NB4 (cell line): Measurements from ENCODE around the gene BORCS8.

Experiments
- DNase-seq: peaks from one replicate; pipeline ENCODE4 v3.0.0; 2010; ENCODE audit warnings: low read depth
- H3K4me3 ChIP-seq: one replicate; pipeline ENCODE4 v1.5.1; 2011; ENCODE audit warnings: mild to moderate bottlenecking, low read depth, low read length, moderate library complexity
- MYC ChIP-seq: IDR thresholded peaks from 2 replicates; pipeline ENCODE4 v1.6.1; 2011; ENCODE audit warnings: low read depth, low read length
- POLR2A ChIP-seq: IDR thresholded peaks from 2 replicates; pipeline ENCODE4 v1.6.1; 2011; ENCODE audit warnings: mild to moderate bottlenecking; ENCODE audit not compliant: insufficient read length; ENCODE audit errors: extremely low read depth
- TF ChIP-seq, protein P1 (sequence below): IDR thresholded peaks from one replicate; pipeline ENCODE4 v1.5.1; 2012; ENCODE audit warnings: low read depth, low read length
- TF ChIP-seq, protein P2 (sequence below): IDR thresholded peaks from 2 replicates; pipeline ENCODE4 v1.6.1; 2011; ENCODE audit warnings: low read depth, low read length

BORCS8 gene

DNA sequence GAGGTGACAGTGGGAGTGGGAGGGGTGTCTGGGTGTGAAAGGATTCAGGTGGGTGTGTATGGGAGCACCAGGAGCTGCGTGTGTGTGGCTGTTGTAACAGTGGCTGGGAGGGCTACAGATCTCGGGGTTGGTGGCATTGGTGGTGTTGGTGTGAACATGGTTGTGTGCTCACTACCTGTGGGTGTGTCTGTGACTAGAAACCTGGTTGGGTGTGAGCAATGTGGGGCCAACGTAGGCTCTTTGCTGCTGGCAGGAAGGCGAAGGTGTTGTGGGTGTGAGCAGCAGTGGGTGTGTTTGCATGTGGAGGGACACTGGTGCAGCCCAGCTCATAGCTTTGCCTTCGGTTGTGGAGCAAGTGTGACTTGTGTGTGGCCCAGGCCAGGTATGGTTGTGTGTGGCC, 15.0 kb upstream of the BORCS8 start:
- no peak for DNase-seq
- H3K4me3 ChIP-seq, result no peak overlapping the region
- TF ChIP-seq, protein P1, sequence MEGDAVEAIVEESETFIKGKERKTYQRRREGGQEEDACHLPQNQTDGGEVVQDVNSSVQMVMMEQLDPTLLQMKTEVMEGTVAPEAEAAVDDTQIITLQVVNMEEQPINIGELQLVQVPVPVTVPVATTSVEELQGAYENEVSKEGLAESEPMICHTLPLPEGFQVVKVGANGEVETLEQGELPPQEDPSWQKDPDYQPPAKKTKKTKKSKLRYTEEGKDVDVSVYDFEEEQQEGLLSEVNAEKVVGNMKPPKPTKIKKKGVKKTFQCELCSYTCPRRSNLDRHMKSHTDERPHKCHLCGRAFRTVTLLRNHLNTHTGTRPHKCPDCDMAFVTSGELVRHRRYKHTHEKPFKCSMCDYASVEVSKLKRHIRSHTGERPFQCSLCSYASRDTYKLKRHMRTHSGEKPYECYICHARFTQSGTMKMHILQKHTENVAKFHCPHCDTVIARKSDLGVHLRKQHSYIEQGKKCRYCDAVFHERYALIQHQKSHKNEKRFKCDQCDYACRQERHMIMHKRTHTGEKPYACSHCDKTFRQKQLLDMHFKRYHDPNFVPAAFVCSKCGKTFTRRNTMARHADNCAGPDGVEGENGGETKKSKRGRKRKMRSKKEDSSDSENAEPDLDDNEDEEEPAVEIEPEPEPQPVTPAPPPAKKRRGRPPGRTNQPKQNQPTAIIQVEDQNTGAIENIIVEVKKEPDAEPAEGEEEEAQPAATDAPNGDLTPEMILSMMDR, result no peak
- no peak for TF ChIP-seq MYC
- TF ChIP-seq, protein P2, sequence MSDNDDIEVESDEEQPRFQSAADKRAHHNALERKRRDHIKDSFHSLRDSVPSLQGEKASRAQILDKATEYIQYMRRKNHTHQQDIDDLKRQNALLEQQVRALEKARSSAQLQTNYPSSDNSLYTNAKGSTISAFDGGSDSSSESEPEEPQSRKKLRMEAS, result no peak
- no peak for TF ChIP-seq POLR2A

DNA sequence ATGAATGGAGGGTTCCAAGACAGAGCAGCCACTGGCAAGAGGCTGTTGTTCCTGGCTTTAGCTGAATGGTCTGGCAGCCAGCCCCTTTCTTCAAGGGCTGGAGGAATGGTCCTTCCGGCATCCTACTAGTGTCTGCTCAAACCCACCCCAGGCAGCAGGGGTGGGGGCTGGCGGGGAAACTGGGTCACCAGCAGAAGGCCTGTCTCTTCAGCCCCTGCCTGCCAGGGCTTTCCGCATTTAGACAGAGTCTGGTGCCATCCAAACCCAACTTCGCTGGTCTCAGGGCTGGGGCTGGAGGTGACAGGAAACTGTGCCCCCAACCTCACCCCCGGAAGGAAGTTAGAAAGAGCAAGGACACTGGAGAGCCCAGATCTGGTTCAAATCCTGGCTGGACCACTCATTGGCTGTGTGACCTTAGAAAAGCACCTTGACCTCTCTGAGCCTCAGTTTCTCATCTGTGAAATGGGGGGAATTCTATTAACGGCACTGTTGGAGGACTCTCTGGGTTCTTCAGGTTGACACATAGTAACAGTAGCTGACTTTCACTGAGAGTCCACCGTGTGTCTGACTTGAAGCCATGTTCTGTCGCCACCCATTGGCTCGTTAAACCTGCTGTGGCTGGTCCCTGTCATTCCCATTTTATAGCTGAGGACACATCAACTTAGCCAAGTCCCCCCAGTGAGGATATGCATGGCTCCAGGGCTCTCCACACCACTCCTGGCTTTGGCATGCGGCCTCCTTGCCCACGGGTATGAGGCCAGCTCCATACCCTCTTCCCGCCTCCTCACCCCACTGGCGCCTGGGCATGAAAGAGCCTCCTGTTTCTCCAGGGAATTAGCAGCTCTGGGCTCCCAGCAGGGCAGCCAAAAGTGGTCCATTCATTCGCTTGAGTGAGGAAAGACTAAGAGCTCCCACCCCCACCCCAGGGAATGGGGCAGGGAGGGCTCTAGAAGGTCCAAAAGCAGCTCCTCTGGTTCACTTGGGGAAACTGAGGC, 13.8 kb upstream of the BORCS8 start:
- H3K4me3 ChIP-seq, result no peak overlapping the region
- DNase-seq, result no peak
- TF ChIP-seq, protein P2, result no peak
- no peak for TF ChIP-seq MYC
- TF ChIP-seq, protein P1, result no peak
- TF ChIP-seq POLR2A, result no peak

DNA sequence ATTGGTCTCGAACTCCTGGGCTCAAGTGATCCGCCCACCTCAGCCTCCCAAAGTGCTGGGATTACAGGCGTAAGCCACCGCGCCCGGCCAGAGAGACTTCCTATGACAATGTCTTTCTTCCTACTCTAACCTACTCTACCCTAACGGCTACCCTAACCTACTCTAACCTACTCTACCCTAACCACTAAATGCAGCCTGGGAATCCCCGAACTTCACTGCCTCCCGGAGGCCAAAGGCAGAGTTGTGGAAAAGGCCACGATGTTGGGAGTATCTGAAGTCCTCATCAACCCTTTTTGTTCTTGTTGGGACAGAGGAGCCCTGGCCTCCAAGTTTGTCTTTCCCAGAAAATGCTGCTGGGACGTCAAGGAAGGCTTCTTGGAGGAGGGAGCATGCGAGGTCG, 12.2 kb upstream of the BORCS8 start:
- no peak overlapping the region for H3K4me3 ChIP-seq
- peak; percentile 26 for DNase-seq
- TF ChIP-seq, protein P1, result peak; percentile 9
- TF ChIP-seq MYC (no peak), POLR2A (no peak)

DNA sequence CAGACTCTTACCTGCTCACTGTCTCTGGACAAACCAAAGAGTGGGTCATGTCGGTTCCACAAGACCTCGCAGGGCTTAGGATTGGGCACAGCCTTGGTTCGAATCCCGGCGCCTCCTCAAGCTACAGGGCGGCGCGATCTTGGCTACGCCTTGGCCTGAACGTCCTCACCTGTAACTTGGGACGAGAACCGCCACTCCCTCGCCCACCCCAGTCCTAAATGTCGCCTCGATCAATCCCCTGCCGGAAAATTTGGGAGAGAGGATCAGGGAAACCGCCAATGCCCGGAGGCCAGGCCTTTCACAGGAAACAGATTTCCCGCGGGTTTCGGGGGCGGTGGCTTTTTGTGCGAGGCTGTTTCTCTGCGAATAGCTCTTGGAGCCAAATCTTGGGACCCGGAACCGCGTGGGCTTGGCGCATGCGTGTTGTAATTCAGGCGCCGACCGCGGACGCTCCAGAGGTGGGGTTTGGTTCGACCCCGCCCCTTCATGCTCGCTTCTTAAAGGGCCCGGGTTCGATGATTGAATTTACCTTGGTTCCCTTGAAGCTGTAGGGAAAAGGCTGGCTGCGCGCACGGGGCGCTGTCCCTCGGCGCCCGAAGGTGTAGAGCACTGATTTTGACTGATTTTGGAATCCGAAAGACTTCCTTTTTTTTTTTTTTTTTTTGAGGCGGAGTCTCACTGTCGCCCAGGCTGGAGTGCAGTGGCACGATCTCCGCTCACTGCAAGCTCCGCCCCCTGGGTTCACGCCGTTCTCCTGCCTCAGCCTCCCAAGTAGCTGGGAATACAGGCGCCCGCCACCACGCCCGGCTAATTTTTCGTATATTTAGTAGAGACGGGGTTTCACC, 11.3 kb upstream of the BORCS8 start, which contains the start of gene NR2C2AP:
Gene NR2C2AP, minus strand, starts transcription at position 403 of the 845 bp plus-strand sequence. Its CDS starts 354 bp downstream, at position 49.
- DNase-seq, result peak; percentile 93
- TF ChIP-seq, protein P2, result peak; percentile 85
- TF ChIP-seq POLR2A (peak; percentile 36), MYC (no peak)
- TF ChIP-seq, protein P1, result no peak
- H3K4me3 ChIP-seq, result peak within 1 kb of the TSS; percentile 85

DNA sequence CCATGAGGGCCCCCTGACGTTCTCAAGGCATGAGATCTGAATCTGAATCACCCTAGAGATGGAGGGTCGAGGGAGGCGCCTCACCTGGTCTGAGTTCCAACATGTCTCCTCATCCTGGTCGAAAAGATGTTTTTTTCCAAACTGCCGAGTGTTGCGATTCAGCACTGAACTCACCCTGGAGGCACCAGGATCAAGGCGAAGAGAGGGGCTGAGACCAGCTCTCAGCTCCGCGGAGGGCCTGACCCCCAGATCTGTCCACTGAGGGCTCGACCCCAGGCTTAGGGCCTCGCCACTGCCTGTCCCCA, 10.7 kb upstream of the BORCS8 start:
- DNase-seq, result no peak
- peak overlapping the region; percentile 85 for H3K4me3 ChIP-seq
- no peak for TF ChIP-seq POLR2A
- TF ChIP-seq, protein P1, result no peak
- TF ChIP-seq, protein P2, result no peak
- TF ChIP-seq MYC, result no peak
